Suprapubic skin (tissue), 3 donors: Measurements from ENCODE around the gene TRIM15.

ENCODE experiments used
- EP300 ChIP-seq: sonication (generic); formaldehyde crosslinking; IDR thresholded peaks from one replicate; pipeline ENCODE4 v1.6.1; 2017; ENCODE audit warnings: antibody characterized with exemption
- POLR2A ChIP-seq, 2 donors: fragments of 450-650 bp; IDR thresholded peaks; one replicate each; pipeline ENCODE4 v1.6.1; 2017; ENCODE audit warnings: antibody characterized with exemption in 2 of 2, mild to moderate bottlenecking in 2 of 2, moderate library complexity in 2 of 2
- TF ChIP-seq, protein P1 (sequence below), 2 donors: fragments of 200-600 bp in 1 of 2; fragments of 450-650 bp in 1 of 2; sonication (generic) in 1 of 2; IDR thresholded peaks; one replicate each; pipeline ENCODE4 v1.5.1; 2016 to 2019; ENCODE audit warnings: antibody characterized with exemption in 2 of 2, mild to moderate bottlenecking in 1 of 2, moderate library complexity in 1 of 2

DNA sequence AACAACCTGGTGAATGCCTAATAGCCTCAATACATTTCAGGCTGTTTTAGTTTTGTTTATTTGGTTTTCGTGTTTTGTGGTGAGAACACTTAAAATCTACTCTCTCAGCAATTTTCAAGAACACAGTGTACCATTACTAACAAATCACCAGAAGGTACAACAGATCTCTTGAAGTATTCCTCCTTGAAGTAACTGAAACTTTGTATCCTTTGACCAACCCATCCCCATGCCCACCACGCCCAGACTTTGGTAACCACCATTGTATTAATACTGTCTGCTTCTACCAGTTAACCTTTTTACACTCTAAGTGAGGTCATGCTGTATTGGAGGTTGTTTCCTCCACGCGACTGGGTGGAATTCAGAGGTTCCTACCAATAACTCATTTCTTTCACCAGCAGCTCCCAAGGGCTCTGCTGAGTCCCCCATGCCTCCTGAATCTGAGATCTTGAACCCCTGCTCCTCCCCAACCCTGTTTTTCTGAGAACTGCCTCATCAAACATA lies 33.1 kb upstream of the TRIM15 start:
- TF ChIP-seq, protein P1, sequence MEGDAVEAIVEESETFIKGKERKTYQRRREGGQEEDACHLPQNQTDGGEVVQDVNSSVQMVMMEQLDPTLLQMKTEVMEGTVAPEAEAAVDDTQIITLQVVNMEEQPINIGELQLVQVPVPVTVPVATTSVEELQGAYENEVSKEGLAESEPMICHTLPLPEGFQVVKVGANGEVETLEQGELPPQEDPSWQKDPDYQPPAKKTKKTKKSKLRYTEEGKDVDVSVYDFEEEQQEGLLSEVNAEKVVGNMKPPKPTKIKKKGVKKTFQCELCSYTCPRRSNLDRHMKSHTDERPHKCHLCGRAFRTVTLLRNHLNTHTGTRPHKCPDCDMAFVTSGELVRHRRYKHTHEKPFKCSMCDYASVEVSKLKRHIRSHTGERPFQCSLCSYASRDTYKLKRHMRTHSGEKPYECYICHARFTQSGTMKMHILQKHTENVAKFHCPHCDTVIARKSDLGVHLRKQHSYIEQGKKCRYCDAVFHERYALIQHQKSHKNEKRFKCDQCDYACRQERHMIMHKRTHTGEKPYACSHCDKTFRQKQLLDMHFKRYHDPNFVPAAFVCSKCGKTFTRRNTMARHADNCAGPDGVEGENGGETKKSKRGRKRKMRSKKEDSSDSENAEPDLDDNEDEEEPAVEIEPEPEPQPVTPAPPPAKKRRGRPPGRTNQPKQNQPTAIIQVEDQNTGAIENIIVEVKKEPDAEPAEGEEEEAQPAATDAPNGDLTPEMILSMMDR (IDR thresholded peaks at IDR 0.05), result no peak
- TF ChIP-seq POLR2A (IDR thresholded peaks at IDR 0.05) (no peak), EP300 (no peak)
